Measurements from ENCODE around the gene IFFO2.

Gene IFFO2

DNA sequence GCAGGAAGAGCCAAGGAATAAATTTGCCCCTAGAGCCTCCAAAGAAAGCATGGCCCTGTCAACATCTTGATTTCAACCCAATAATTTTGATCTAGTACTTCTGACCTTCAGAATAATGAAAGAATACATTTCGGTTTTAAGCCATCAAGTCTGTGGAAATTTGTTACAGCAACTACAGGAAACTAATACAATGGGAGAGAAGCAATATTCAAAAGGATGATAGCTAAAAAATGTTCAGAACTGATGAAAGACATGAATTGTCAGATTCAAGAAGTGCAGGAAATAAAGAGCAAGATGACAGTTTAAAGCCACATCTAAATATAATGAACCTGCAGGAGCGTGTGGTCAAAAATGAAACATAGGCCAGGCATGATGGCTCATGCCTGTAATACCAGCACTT is 24.8 kb upstream of the IFFO2 start:
- TF ChIP-seq, protein P1, sequence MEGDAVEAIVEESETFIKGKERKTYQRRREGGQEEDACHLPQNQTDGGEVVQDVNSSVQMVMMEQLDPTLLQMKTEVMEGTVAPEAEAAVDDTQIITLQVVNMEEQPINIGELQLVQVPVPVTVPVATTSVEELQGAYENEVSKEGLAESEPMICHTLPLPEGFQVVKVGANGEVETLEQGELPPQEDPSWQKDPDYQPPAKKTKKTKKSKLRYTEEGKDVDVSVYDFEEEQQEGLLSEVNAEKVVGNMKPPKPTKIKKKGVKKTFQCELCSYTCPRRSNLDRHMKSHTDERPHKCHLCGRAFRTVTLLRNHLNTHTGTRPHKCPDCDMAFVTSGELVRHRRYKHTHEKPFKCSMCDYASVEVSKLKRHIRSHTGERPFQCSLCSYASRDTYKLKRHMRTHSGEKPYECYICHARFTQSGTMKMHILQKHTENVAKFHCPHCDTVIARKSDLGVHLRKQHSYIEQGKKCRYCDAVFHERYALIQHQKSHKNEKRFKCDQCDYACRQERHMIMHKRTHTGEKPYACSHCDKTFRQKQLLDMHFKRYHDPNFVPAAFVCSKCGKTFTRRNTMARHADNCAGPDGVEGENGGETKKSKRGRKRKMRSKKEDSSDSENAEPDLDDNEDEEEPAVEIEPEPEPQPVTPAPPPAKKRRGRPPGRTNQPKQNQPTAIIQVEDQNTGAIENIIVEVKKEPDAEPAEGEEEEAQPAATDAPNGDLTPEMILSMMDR (IDR thresholded peaks at IDR 0.05), result no peak
- no peak overlapping the region for H3K27ac ChIP-seq
- no peak overlapping the region for H3K4me3 ChIP-seq
- DNase-seq (ENCODE audit: low spot score), result no peak

DNA sequence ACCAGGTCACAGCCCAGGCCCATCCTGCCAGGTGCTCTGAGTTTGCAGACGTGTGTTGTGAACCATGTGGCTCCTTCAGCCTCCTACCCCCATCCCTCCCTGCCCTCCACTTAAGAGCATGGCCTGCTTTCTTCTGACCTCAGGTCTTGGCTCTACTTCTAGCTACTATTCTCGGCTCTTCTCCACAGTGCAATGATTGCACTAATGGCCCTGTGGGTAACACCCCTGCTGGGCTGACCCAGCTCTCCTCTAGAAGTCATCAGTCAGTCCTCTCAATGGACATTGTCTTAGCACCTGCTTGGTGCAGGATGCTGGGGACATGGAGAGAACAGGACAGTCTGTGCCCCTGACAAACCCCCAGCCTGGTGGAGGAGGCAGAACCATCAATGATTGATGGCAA is 22.2 kb upstream of the IFFO2 start:
- DNase-seq (ENCODE audit: low spot score), result peak; percentile 21

DNA sequence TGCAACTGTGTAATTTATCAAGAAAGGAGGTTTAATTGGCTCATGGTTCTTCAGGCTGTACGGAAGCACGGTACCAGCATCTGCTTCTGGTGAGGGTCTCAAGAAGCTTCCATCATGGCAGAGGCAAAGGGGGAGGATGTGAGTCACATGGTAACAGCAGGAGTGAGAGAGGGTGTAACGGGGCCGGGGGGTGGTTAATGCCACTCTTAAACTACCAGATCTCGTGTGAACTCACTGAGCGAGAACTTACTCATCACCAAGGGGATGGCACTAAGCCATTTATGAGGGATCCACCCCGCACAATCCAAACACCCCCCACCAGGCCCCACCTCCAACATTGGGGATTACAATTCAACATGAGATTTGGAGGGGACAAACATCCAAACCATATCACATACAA is 21.0 kb upstream of the IFFO2 start:
- TF ChIP-seq, protein P1 (IDR thresholded peaks at IDR 0.05), result no peak
- DNase-seq (ENCODE audit: low spot score), result peak; percentile 56
- H3K4me3 ChIP-seq, result no peak overlapping the region
- H3K27ac ChIP-seq, result no peak overlapping the region

More for the DNA sequence above, 22.2 kb upstream of the IFFO2 start:
- no peak overlapping the region for H3K4me3 ChIP-seq
- TF ChIP-seq, protein P1 (IDR thresholded peaks at IDR 0.05), result no peak
- no peak overlapping the region for H3K27ac ChIP-seq

DNA sequence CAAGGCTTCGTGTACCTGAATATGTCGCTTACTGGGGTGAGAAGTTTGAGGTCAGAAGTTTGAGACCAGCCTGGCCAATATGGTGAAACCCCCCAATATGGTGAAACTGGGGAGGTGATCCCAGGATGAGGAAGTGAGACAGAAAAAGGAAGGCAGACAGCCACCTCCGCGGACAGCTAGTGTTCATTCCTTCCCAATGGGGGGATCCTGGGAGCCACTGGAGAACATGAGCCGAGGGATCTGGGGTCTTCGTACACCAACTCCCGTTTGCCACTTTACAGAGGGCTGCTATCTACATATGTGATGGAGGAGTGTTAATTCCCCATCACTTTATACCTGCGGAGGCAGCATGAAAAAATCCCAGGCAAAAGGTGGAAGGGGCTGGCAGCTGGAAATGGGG is 19.6 kb upstream of the IFFO2 start:
- Histone ChIP-seq H3K4me3 (no peak overlapping the region), H3K27ac (no peak overlapping the region)
- TF ChIP-seq, protein P1 (IDR thresholded peaks at IDR 0.05), result no peak
- DNase-seq (ENCODE audit: low spot score), result no peak

DNA sequence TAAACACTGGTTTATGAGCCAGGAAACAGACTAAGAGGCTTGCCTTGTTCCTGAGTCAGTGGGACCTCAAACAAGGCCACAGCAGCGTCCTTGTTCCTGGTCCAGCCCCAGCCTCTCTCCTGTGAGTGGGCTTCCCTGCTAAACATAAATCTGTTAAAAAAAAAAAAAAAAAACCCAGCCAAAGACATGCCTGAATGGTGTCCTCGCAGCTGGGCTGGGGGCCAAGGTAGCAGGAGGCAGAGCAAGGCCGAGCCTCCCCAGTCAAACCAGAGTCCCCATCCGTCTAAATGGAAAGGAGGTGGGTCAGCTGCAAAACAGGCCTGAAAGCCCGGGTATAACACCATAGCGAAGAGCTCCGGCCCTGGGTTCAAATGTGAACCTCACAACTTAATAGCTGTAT is 18.1 kb upstream of the IFFO2 start:
- no peak for DNase-seq (ENCODE audit: low spot score)
- Histone ChIP-seq H3K27ac (no peak overlapping the region), H3K4me3 (no peak overlapping the region)
- TF ChIP-seq, protein P1 (IDR thresholded peaks at IDR 0.05), result no peak

DNA sequence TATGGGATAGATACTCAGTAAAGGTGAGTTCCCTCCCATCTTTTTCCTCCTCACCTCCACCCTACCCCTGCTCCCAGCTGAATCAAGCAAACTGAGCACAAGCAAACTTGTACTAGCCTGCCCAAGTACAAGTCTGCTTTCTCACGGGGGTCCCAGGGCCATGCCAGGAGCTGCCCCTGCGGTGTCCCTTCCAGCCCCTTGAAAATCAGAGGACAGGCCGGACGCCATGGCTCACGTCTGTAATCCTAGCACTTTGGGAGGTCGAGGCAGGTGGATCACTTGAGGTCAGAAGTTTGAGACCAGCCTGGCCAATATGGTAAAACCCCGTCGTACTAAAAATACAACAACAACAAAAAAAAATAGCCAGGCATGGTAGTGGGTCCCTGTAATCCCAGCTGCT is 17.5 kb upstream of the IFFO2 start:
- TF ChIP-seq, protein P1 (IDR thresholded peaks at IDR 0.05), result no peak
- H3K4me3 ChIP-seq, result no peak overlapping the region
- no peak overlapping the region for H3K27ac ChIP-seq
- no peak for DNase-seq (ENCODE audit: low spot score)

DNA sequence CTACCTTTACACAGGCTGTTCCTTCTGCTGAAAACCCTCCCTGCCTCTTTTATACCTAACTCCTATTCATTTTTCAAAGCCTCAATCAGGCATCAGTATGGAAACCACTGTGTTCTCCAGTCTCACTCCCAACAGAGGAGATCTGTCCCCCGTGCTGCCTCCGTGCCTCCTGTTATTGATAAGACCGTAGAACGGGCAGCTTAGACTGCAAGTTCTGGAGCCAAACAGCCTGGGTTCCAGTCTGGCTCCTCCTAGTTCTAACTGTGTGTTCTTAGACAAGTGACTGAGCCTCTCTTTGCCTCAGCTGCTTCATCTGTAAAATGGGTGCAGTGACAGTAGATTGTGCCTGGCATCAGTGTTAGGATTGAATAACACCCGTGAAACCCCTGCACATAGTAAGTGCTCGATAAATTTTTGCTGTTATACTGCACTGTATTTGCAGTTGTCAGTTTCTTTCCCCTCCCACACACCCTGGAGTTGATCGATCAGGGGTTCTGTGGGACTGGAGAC is 17.0 kb upstream of the IFFO2 start:
- TF ChIP-seq, protein P1 (IDR thresholded peaks at IDR 0.05), result no peak
- H3K4me3 ChIP-seq, result no peak overlapping the region
- no peak overlapping the region for H3K27ac ChIP-seq
- no peak for DNase-seq (ENCODE audit: low spot score)
